ENCODE data around the gene AKR1B1.

AKR1B1 gene

GRCh38 chr7:134448356-134449229 lies 10.3 kb downstream of the AKR1B1 start:
- Histone ChIP-seq H3K27me3 (ENCODE audit: insufficient read depth, low read length) (no peaks in the 10 kb centered on the region), H3K4me3 (ENCODE audit: low read length) (no peak overlapping the region), H3K36me3 (ENCODE audit: insufficient read depth, low read length) (peaks cover 75% of the 10 kb centered on the region), H3K4me1 (ENCODE audit: insufficient read depth, low read length) (no peaks in the 10 kb centered on the region), H3K9me3 (ENCODE audit: low read length) (no peaks in the 10 kb centered on the region), H2AFZ (ENCODE audit: low read depth, low read length) (no peak overlapping the region)

- peaks cover 85% of the 10 kb centered on the region for H3K36me3 ChIP-seq (ENCODE audit: insufficient read depth, low read length)
- no peak overlapping the region for H3K4me3 ChIP-seq (ENCODE audit: low read length)
- no peaks in the 10 kb centered on the region for H3K4me1 ChIP-seq (ENCODE audit: insufficient read depth, low read length)
- H3K9me3 ChIP-seq (ENCODE audit: low read length): no peaks in the 10 kb centered on the region
- H3K27me3 ChIP-seq (ENCODE audit: insufficient read depth, low read length): no peaks in the 10 kb centered on the region
- no peak overlapping the region for H2AFZ ChIP-seq (ENCODE audit: low read depth, low read length)
Observed at GRCh38 chr7:134447383-134447782, 11.5 kb downstream of the AKR1B1 start.

GRCh38 chr7:134446923-134447322 lies 12.0 kb downstream of the AKR1B1 start:
- Histone ChIP-seq H2AFZ (ENCODE audit: low read depth, low read length) (no peak overlapping the region), H3K9me3 (ENCODE audit: low read length) (no peaks in the 10 kb centered on the region), H3K27me3 (ENCODE audit: insufficient read depth, low read length) (no peaks in the 10 kb centered on the region), H3K4me1 (ENCODE audit: insufficient read depth, low read length) (no peaks in the 10 kb centered on the region), H3K4me3 (ENCODE audit: low read length) (no peak overlapping the region), H3K36me3 (ENCODE audit: insufficient read depth, low read length) (peaks cover 89% of the 10 kb centered on the region)

GRCh38 chr7:134446446-134446845 lies 12.5 kb downstream of the AKR1B1 start:
- Histone ChIP-seq H3K4me1 (ENCODE audit: insufficient read depth, low read length) (no peaks in the 10 kb centered on the region), H3K4me3 (ENCODE audit: low read length) (no peak overlapping the region), H2AFZ (ENCODE audit: low read depth, low read length) (no peak overlapping the region), H3K36me3 (ENCODE audit: insufficient read depth, low read length) (peaks cover 93% of the 10 kb centered on the region), H3K9me3 (ENCODE audit: low read length) (no peaks in the 10 kb centered on the region), H3K27me3 (ENCODE audit: insufficient read depth, low read length) (no peaks in the 10 kb centered on the region)

GRCh38 chr7:134444961-134445315 lies 14.0 kb downstream of the AKR1B1 start:
- H2AFZ ChIP-seq (ENCODE audit: low read depth, low read length): no peak overlapping the region
- peaks cover 4% of the 10 kb centered on the region for H3K9me3 ChIP-seq (ENCODE audit: low read length)
- H3K36me3 ChIP-seq (ENCODE audit: insufficient read depth, low read length): peaks cover 88% of the 10 kb centered on the region
- H3K4me3 ChIP-seq (ENCODE audit: low read length): no peak overlapping the region
- no peaks in the 10 kb centered on the region for H3K4me1 ChIP-seq (ENCODE audit: insufficient read depth, low read length)
- H3K27me3 ChIP-seq (ENCODE audit: insufficient read depth, low read length): no peaks in the 10 kb centered on the region

GRCh38 chr7:134444198-134444960 lies 14.5 kb downstream of the AKR1B1 start:
- peaks cover 86% of the 10 kb centered on the region for H3K36me3 ChIP-seq (ENCODE audit: insufficient read depth, low read length)
- no peaks in the 10 kb centered on the region for H3K27me3 ChIP-seq (ENCODE audit: insufficient read depth, low read length)
- peaks cover 4% of the 10 kb centered on the region for H3K9me3 ChIP-seq (ENCODE audit: low read length)
- no peak overlapping the region for H2AFZ ChIP-seq (ENCODE audit: low read depth, low read length)
- no peak overlapping the region for H3K4me3 ChIP-seq (ENCODE audit: low read length)
- H3K4me1 ChIP-seq (ENCODE audit: insufficient read depth, low read length): no peaks in the 10 kb centered on the region

- no peaks in the 10 kb centered on the region for H3K4me1 ChIP-seq (ENCODE audit: insufficient read depth, low read length)
- H2AFZ ChIP-seq (ENCODE audit: low read depth, low read length): no peak overlapping the region
- no peaks in the 10 kb centered on the region for H3K27me3 ChIP-seq (ENCODE audit: insufficient read depth, low read length)
- peaks cover 4% of the 10 kb centered on the region for H3K9me3 ChIP-seq (ENCODE audit: low read length)
- H3K4me3 ChIP-seq (ENCODE audit: low read length): no peak overlapping the region
- H3K36me3 ChIP-seq (ENCODE audit: insufficient read depth, low read length): peaks cover 81% of the 10 kb centered on the region
Observed at GRCh38 chr7:134443396-134444070, 15.4 kb downstream of the AKR1B1 start.

- Histone ChIP-seq H2AFZ (ENCODE audit: low read depth, low read length) (no peak overlapping the region), H3K9me3 (ENCODE audit: low read length) (peaks cover 4% of the 10 kb centered on the region), H3K4me3 (ENCODE audit: low read length) (no peak overlapping the region), H3K4me1 (ENCODE audit: insufficient read depth, low read length) (no peaks in the 10 kb centered on the region), H3K27me3 (ENCODE audit: insufficient read depth, low read length) (no peaks in the 10 kb centered on the region), H3K36me3 (ENCODE audit: insufficient read depth, low read length) (peaks cover 72% of the 10 kb centered on the region)
Observed at GRCh38 chr7:134442441-134443220, 16.3 kb downstream of the AKR1B1 start.

GRCh38 chr7:134441264-134441663 lies 17.6 kb downstream of the AKR1B1 start:
- H3K9me3 ChIP-seq (ENCODE audit: low read length): peaks cover 4% of the 10 kb centered on the region
- no peak overlapping the region for H2AFZ ChIP-seq (ENCODE audit: low read depth, low read length)
- no peaks in the 10 kb centered on the region for H3K27me3 ChIP-seq (ENCODE audit: insufficient read depth, low read length)
- H3K36me3 ChIP-seq (ENCODE audit: insufficient read depth, low read length): peaks cover 60% of the 10 kb centered on the region
- no peak overlapping the region for H3K4me3 ChIP-seq (ENCODE audit: low read length)
- H3K4me1 ChIP-seq (ENCODE audit: insufficient read depth, low read length): no peaks in the 10 kb centered on the region

GRCh38 chr7:134440476-134440875 lies 18.4 kb downstream of the AKR1B1 start:
- no peak overlapping the region for H2AFZ ChIP-seq (ENCODE audit: low read depth, low read length)
- no peaks in the 10 kb centered on the region for H3K27me3 ChIP-seq (ENCODE audit: insufficient read depth, low read length)
- no peak overlapping the region for H3K4me3 ChIP-seq (ENCODE audit: low read length)
- H3K4me1 ChIP-seq (ENCODE audit: insufficient read depth, low read length): no peaks in the 10 kb centered on the region
- peaks cover 4% of the 10 kb centered on the region for H3K9me3 ChIP-seq (ENCODE audit: low read length)
- peaks cover 53% of the 10 kb centered on the region for H3K36me3 ChIP-seq (ENCODE audit: insufficient read depth, low read length)

GRCh38 chr7:134440067-134440466 lies 18.8 kb downstream of the AKR1B1 start:
- Histone ChIP-seq H3K9me3 (ENCODE audit: low read length) (peaks cover 4% of the 10 kb centered on the region), H3K4me1 (ENCODE audit: insufficient read depth, low read length) (no peaks in the 10 kb centered on the region), H3K36me3 (ENCODE audit: insufficient read depth, low read length) (peaks cover 49% of the 10 kb centered on the region), H2AFZ (ENCODE audit: low read depth, low read length) (no peak overlapping the region), H3K27me3 (ENCODE audit: insufficient read depth, low read length) (no peaks in the 10 kb centered on the region), H3K4me3 (ENCODE audit: low read length) (no peak overlapping the region)

- Histone ChIP-seq H3K27me3 (ENCODE audit: insufficient read depth, low read length) (peaks cover 4% of the 10 kb centered on the region), H2AFZ (ENCODE audit: low read depth, low read length) (no peak overlapping the region), H3K4me3 (ENCODE audit: low read length) (no peak overlapping the region), H3K36me3 (ENCODE audit: insufficient read depth, low read length) (peaks cover 38% of the 10 kb centered on the region), H3K9me3 (ENCODE audit: low read length) (peaks cover 4% of the 10 kb centered on the region), H3K4me1 (ENCODE audit: insufficient read depth, low read length) (no peaks in the 10 kb centered on the region)
Observed at GRCh38 chr7:134438946-134439345, 20.0 kb downstream of the AKR1B1 start.

Measured in neuron (in vitro differentiated cells).